Panc1 (cell line): ENCODE data around the gene FCRL5.

Source experiments
- CTCF ChIP-seq: fragments of 450-650 bp; IDR thresholded peaks from 2 replicates; pipeline ENCODE4 v1.5.1; 2017; ENCODE audit warnings: mild to moderate bottlenecking
- POLR2AphosphoS5 ChIP-seq: IDR thresholded peaks from 2 replicates; pipeline ENCODE4 v1.6.1; 2012; ENCODE audit warnings: mild to moderate bottlenecking, low read depth, low read length, moderate library complexity
- REST ChIP-seq, 2 experiments: IDR thresholded peaks; 2 replicates each; pipeline ENCODE4 v1.6.1; 2011 to 2012; ENCODE audit warnings: low read depth in 2 of 2, control low read depth in 1 of 2, low read length in 1 of 2, mild to moderate bottlenecking in 1 of 2, moderate library complexity in 1 of 2; ENCODE audit not compliant: insufficient read depth in 1 of 2
- TCF7L2 ChIP-seq: IDR thresholded peaks from 2 replicates; pipeline ENCODE4 v1.6.1; 2011; ENCODE audit warnings: mild to moderate bottlenecking, low read depth, low read length, inconsistent platforms

DNA sequence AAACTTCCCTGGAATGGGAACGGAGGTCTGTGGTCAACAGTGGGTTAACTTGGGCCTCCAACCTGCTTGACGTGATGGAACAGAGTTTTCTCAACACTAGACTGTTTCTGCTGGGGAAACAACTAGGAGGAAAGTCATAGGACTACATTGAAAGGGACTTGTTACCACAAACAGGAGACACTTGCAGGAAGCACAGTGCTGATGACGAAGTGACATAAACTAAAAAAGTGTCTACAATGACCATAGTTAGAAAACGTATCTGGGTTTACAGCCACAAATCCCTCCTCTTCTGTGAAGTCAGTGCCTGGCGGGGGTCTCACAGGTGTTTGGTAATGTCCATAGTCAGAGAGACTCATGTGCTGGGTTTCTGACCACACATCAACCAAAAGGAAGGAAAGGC is 86.3 kb downstream of the FCRL5 start:
- TF ChIP-seq CTCF (no peak), TCF7L2 (no peak), REST (IDR thresholded peaks at IDR 0.05; ENCODE audit: insufficient read depth in 1 of 2, low read depth in 2 of 2, low read length in 1 of 2) (no peak), POLR2AphosphoS5 (no peak)
